Spleen (tissue), 7 donors: ENCODE data around the gene FCHO2.

Experiments used
- POLR2A ChIP-seq, 3 donors: fragments of 450-650 bp; IDR thresholded peaks; one replicate each; pipeline ENCODE4 v1.5.1; 2017; ENCODE audit warnings: antibody characterized with exemption in 3 of 3, mild to moderate bottlenecking in 1 of 3
- TF ChIP-seq, protein P1 (sequence below), 11 experiments: fragments of 200-600 bp in 7 of 11; fragments of 450-650 bp in 4 of 11; sonication (generic) in 4 of 11; IDR thresholded peaks in 8 of 11; conservative IDR thresholded peaks in 3 of 11; 1 replicate in 7 of 11; 2 replicates in 4 of 11; pipeline versions ENCODE4 v1.4.0 to v1.8.0; 2016 to 2021; ENCODE audit warnings: antibody characterized with exemption in 11 of 11, inconsistent platforms in 4 of 11, mild to moderate bottlenecking in 1 of 11
- donor health status: DM: no; HTN: no; CAD: no; lungs with moderate emphysema.
- donor health status: DM: no; HTN: no; CAD: no.
- donor health status: DM: no; HTN: no; CAD: no.

DNA sequence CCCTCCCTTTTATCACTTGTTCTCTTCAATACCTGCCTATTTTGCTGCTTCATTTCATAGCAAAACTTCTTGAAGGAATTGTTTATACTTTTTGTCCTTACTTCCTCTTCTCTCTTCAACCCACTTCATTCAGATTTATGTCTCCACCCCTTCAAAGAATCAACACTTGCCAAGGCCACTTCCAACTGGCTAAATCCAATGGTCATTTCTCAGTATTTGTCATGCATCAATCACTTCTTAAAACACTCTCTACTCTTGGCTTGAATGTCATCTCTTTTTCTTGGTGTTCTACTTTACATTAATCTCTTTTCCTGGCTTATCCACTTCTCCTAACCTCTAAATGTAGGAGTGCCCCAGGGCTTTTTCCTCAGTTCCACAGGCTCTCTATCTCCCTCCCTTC, 8.3 kb upstream of the FCHO2 start:
- TF ChIP-seq, protein P1, sequence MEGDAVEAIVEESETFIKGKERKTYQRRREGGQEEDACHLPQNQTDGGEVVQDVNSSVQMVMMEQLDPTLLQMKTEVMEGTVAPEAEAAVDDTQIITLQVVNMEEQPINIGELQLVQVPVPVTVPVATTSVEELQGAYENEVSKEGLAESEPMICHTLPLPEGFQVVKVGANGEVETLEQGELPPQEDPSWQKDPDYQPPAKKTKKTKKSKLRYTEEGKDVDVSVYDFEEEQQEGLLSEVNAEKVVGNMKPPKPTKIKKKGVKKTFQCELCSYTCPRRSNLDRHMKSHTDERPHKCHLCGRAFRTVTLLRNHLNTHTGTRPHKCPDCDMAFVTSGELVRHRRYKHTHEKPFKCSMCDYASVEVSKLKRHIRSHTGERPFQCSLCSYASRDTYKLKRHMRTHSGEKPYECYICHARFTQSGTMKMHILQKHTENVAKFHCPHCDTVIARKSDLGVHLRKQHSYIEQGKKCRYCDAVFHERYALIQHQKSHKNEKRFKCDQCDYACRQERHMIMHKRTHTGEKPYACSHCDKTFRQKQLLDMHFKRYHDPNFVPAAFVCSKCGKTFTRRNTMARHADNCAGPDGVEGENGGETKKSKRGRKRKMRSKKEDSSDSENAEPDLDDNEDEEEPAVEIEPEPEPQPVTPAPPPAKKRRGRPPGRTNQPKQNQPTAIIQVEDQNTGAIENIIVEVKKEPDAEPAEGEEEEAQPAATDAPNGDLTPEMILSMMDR (IDR thresholded peaks at IDR 0.05 in 8 of 11, conservative IDR thresholded peaks at IDR 0.05 in 3 of 11) = no peak
- no peak for TF ChIP-seq POLR2A (IDR thresholded peaks at IDR 0.05)
